GM21737 (cell line): ENCODE results near the gene TSPAN31.
A peak's percentile ranks its signal among the peaks of the same experiment; 100 is the strongest.

Source experiments
- ATAC-seq: cut with Tn5 transposase; IDR thresholded peaks from one replicate; pipeline ENCODE4 v1.9.1; 2021; ENCODE audit warnings: mild to moderate bottlenecking, moderate library complexity; ENCODE audit not compliant: unreplicated experiment

The TSPAN31 gene

GRCh38 chr12:57782243-57782607 is 37.4 kb downstream of the TSPAN31 start:
- no peak for ATAC-seq

GRCh38 chr12:57782608-57783465 is 38.0 kb downstream of the TSPAN31 start, which contains the start of gene TSFM:
Gene TSFM, plus strand, starts transcription at chr12:57782787. Its CDS starts 15 bp downstream, at chr12:57782802.
- ATAC-seq, result peak; percentile 88

- no peak for ATAC-seq
Measured at GRCh38 chr12:57783466-57783801, 38.6 kb downstream of the TSPAN31 start.

- ATAC-seq, result no peak
Measured at GRCh38 chr12:57783861-57784260, 39.0 kb downstream of the TSPAN31 start.

- no peak for ATAC-seq
Measured at GRCh38 chr12:57793920-57794319, 49.1 kb downstream of the TSPAN31 start.

DNA sequence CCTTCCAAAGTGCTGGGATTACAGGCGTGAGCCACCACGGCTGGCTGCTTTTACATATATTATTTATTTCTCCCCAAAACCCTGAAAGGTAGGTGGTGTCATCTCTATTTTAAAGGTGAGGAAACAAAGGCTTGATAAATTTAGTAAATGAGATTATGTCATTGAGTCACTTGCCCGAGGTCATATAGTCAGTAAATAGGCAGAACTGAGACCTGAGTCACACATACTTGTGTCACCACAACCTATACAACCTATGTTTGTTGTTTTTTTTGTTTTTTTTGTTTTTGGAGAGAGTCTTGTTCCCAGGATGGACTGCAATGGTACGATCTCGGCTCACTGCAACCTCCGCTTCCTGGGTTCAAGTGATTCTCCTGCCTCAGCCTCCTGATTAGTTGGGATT is 50.5 kb downstream of the TSPAN31 start:
- no peak for ATAC-seq

DNA sequence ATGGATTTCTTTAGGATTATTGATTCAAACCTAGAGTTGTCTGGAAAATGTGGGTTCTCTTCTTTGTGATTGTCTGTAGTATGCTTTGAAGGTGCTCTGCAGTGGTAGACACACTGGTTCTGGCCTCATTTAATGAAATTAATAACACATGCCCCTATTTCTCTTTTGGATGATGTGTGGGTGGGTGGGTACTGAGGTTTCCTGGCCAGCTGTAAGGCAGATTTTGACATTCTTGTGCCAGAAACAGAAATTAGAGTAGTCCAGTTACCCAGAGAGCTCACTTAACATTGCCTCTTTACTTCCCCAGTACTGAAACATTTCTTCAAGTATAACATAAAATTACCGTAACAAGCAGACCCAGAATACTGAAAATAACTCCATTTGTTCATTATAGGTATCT is 52.2 kb downstream of the TSPAN31 start:
- no peak for ATAC-seq

- no peak for ATAC-seq
Measured at GRCh38 chr12:57797933-57798332, 53.1 kb downstream of the TSPAN31 start.
